Measurements from ENCODE around the gene MMP8.

MMP8 gene

DNA sequence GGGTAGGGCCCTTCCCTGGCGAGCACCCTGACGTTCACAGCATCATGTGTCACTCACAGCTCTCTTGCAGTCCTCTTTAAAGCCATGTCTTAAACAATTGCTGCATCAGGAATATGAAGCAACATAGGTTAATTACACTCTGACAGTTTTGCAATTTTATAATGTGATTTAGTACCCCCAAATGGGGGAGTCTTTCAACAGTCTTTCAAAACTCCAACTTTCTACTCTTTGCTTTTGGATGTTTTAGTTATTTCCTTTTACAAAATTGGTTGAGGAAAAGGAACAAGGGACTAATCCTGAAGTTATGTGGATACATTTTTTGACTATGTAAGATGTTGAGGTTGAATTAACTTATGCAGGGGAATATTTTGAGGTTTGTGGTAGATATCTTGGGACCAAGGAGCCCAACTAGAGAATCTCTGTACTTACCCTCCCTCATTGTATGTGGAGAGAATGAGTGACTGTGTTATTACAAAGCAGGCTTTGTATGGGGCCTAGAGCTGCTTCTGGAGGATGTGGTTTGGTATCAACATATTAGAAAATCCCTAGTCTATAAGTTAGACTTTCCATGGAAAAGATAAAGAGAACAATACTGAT lies at the start of gene MMP8:
Gene MMP8 (minus strand): TSS at position 51 of the 597 bp plus-strand sequence. CDS start 99 bp downstream, outside the sequence.
- no peaks in the 10 kb centered on the region for H3K9me3 ChIP-seq (ENCODE audit: severe bottlenecking)
- DNase-seq = no peak

GRCh38 chr11:102773386-102773785 lies 48.6 kb upstream of the MMP8 start:
- Histone ChIP-seq H3K27ac (no peak overlapping the region), H3K27me3 (ENCODE audit: insufficient read depth, low read depth, severe bottlenecking) (no peaks in the 10 kb centered on the region), H3K36me3 (no peaks in the 10 kb centered on the region), H3K9me3 (ENCODE audit: severe bottlenecking) (no peaks in the 10 kb centered on the region), H3K4me3 (ENCODE audit: low read depth, low read length) (no peak overlapping the region)
- no peak for DNase-seq
- TF ChIP-seq CTCF (IDR thresholded peaks at IDR 0.05; ENCODE audit: low read depth, low read length) = no peak

More for the DNA sequence above, at the start of gene MMP8:
- H3K36me3 ChIP-seq = no peaks in the 10 kb centered on the region
- no peak for TF ChIP-seq CTCF (IDR thresholded peaks at IDR 0.05; ENCODE audit: low read depth, low read length)
- no peak within 1 kb of the TSS for H3K27ac ChIP-seq
- H3K27me3 ChIP-seq (ENCODE audit: insufficient read depth, low read depth, severe bottlenecking) = no peaks in the 10 kb centered on the region
- H3K4me3 ChIP-seq (ENCODE audit: low read depth, low read length) = no peak within 1 kb of the TSS

GRCh38 chr11:102771351-102771750 lies 46.6 kb upstream of the MMP8 start:
- no peak for TF ChIP-seq CTCF (IDR thresholded peaks at IDR 0.05; ENCODE audit: low read depth, low read length)
- no peaks in the 10 kb centered on the region for H3K36me3 ChIP-seq
- no peak for DNase-seq
- H3K27me3 ChIP-seq (ENCODE audit: insufficient read depth, low read depth, severe bottlenecking) = no peaks in the 10 kb centered on the region
- H3K27ac ChIP-seq = no peak overlapping the region
- H3K4me3 ChIP-seq (ENCODE audit: low read depth, low read length) = no peak overlapping the region
- no peaks in the 10 kb centered on the region for H3K9me3 ChIP-seq (ENCODE audit: severe bottlenecking)

GRCh38 chr11:102770191-102770590 lies 45.4 kb upstream of the MMP8 start:
- Histone ChIP-seq H3K36me3 (no peaks in the 10 kb centered on the region), H3K27me3 (ENCODE audit: insufficient read depth, low read depth, severe bottlenecking) (no peaks in the 10 kb centered on the region), H3K27ac (no peak overlapping the region), H3K9me3 (ENCODE audit: severe bottlenecking) (no peaks in the 10 kb centered on the region), H3K4me3 (ENCODE audit: low read depth, low read length) (no peak overlapping the region)
- no peak for TF ChIP-seq CTCF (IDR thresholded peaks at IDR 0.05; ENCODE audit: low read depth, low read length)
- no peak for DNase-seq

DNA sequence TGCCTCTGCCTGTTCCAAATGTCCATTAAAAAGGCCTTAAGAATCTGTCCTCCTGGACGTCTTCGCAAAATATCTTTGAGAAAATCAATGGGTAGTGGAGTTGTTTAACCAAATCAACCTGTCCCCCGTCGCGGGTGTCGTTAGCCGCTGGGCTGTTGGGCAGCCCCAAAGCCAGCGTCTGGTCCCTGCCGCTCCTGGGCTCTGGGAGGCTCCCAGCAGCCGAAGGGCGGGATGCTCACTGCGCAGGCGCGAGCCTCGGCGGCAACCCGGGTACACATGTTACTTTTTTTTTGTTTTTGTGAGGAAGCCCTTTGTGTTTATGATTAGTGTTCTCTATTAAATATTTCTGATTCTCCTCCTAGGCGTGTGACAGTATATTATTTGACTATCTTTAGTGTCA lies 43.0 kb upstream of the MMP8 start:
- no peak for TF ChIP-seq CTCF (IDR thresholded peaks at IDR 0.05; ENCODE audit: low read depth, low read length)
- Histone ChIP-seq H3K27me3 (ENCODE audit: insufficient read depth, low read depth, severe bottlenecking) (no peaks in the 10 kb centered on the region), H3K36me3 (no peaks in the 10 kb centered on the region), H3K4me3 (ENCODE audit: low read depth, low read length) (no peak overlapping the region), H3K9me3 (ENCODE audit: severe bottlenecking) (no peaks in the 10 kb centered on the region), H3K27ac (no peak overlapping the region)
- no peak for DNase-seq

DNA sequence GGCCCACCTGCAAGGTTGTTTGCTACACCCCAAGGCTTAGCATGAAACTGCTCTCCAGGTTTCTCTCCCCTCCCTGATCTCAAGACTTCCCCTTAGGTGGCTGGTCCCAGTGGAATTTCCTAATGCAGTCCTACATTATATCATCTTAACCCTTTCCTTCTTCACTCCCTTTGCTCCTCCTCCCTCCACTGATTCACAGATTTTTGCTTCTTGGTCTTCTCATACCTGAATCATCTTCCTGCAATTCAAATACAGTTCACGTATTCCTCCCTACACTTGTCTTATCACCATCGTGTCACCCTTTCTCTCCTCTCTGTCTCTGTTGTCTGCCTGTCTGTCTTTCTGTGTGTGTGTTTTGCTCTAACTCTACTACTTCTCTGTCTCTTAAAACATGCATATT lies 38.7 kb upstream of the MMP8 start:
- no peak overlapping the region for H3K27ac ChIP-seq
- H3K9me3 ChIP-seq (ENCODE audit: severe bottlenecking) = no peaks in the 10 kb centered on the region
- TF ChIP-seq CTCF (IDR thresholded peaks at IDR 0.05; ENCODE audit: low read depth, low read length) = no peak
- H3K27me3 ChIP-seq (ENCODE audit: insufficient read depth, low read depth, severe bottlenecking) = no peaks in the 10 kb centered on the region
- no peaks in the 10 kb centered on the region for H3K36me3 ChIP-seq
- no peak overlapping the region for H3K4me3 ChIP-seq (ENCODE audit: low read depth, low read length)
- DNase-seq = no peak

All from WERI-Rb-1 (cell line).